Nephron progenitor cell (in vitro differentiated cells): Measurements from ENCODE around the gene NRXN2.

ENCODE experiments used
- DNase-seq: peaks from one replicate; pipeline ENCODE4 v3.0.0; 2021
- H3K27ac Mint-ChIP-seq: 2 replicates; pipeline ENCODE4 v1.8.0; 2021; ENCODE audit warnings: mild to moderate bottlenecking, moderate library complexity, mixed read lengths
- H3K27me3 Mint-ChIP-seq: 2 replicates; pipeline ENCODE4 v1.8.0; 2021; ENCODE audit warnings: mild to moderate bottlenecking, low read depth, mixed read lengths; ENCODE audit not compliant: poor library complexity
- H3K36me3 Mint-ChIP-seq: 2 replicates; pipeline ENCODE4 v1.8.0; 2021; ENCODE audit warnings: low read depth, mixed read lengths
- H3K4me1 Mint-ChIP-seq: 2 replicates; pipeline ENCODE4 v1.8.0; 2021; ENCODE audit warnings: mixed read lengths
- H3K4me3 Mint-ChIP-seq: 2 replicates; pipeline ENCODE4 v1.8.0; 2021; ENCODE audit warnings: mild to moderate bottlenecking, moderate library complexity, mixed read lengths
- H3K9me3 Mint-ChIP-seq: 2 replicates; pipeline ENCODE4 v1.8.0; 2021; ENCODE audit warnings: mild to moderate bottlenecking, moderate library complexity, mixed read lengths
- TF ChIP-seq, protein P1 (sequence below): fragments of 200-600 bp; sonication (generic); IDR thresholded peaks from 2 replicates; pipeline ENCODE4 v1.5.0; 2021; ENCODE audit warnings: antibody characterized with exemption

NRXN2 gene

GRCh38 chr11:64660706-64661105 lies 62.3 kb downstream of the NRXN2 start:
- DNase-seq, result no peak
- Mint-ChIP-seq H3K4me3 (no peak overlapping the region), H3K27me3 (peaks cover 25% of the 10 kb centered on the region), H3K36me3 (no peaks in the 10 kb centered on the region), H3K9me3 (no peaks in the 10 kb centered on the region), H3K4me1 (peaks cover 20% of the 10 kb centered on the region), H3K27ac (no peak overlapping the region)
- TF ChIP-seq, protein P1, sequence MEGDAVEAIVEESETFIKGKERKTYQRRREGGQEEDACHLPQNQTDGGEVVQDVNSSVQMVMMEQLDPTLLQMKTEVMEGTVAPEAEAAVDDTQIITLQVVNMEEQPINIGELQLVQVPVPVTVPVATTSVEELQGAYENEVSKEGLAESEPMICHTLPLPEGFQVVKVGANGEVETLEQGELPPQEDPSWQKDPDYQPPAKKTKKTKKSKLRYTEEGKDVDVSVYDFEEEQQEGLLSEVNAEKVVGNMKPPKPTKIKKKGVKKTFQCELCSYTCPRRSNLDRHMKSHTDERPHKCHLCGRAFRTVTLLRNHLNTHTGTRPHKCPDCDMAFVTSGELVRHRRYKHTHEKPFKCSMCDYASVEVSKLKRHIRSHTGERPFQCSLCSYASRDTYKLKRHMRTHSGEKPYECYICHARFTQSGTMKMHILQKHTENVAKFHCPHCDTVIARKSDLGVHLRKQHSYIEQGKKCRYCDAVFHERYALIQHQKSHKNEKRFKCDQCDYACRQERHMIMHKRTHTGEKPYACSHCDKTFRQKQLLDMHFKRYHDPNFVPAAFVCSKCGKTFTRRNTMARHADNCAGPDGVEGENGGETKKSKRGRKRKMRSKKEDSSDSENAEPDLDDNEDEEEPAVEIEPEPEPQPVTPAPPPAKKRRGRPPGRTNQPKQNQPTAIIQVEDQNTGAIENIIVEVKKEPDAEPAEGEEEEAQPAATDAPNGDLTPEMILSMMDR, result no peak

DNA sequence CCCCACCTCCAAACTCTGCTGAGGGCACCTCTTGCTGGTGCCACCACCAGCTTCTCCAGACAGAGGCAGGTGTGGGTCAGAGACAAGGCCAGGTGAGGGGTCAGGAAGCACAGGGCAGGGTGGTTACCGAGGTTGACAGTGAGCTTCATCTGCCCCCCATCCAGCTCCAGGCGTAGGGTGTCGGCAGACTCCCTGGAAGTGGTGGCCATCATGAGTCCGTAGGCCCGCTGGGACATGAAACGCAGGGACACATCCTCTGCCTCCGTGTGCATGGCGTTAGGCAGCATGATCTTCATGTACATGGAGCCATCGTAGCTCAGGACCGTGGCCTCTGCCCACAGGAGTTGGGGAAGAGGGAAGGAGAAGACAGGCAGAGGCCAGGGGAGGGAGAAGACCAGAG lies 62.8 kb downstream of the NRXN2 start:
- no peak overlapping the region for H3K27ac Mint-ChIP-seq
- TF ChIP-seq, protein P1, result no peak
- DNase-seq, result no peak
- H3K27me3 Mint-ChIP-seq, result peaks cover 25% of the 10 kb centered on the region
- H3K4me1 Mint-ChIP-seq, result peaks cover 17% of the 10 kb centered on the region
- no peak overlapping the region for H3K4me3 Mint-ChIP-seq
- H3K9me3 Mint-ChIP-seq, result no peaks in the 10 kb centered on the region
- no peaks in the 10 kb centered on the region for H3K36me3 Mint-ChIP-seq

DNA sequence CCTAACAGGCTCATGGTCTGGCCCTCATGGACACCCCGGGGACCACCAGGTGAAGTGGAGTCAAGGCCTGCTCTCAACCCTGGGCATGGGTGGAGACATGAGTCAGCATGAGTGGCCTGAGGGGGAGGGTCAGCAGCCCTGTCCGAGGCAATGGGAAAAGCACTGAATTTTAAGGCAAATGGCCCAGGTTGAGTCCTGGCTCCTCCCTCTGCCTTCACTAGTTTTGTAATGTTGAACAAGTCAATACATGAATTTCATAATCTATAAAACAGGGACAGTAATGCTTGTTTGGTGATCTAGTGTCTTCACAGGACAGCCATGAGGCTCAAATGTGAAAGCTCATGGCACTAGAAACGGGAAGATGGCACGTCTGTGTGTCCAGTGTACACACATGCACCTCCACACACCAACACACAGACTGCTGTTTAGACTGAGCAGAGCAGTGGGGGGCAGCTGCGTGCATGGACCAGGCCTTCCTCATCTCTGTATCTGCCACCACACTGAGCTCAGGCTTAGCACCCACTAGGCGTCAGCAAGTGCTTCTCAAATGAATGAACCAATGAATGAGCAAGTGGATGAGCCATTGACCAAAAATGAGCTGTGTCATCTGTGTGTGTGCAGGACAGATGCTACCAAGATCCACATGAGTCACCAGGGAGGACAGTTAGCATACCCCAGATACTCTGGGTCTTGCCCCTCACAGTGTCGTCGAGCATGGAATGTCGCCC lies 63.4 kb downstream of the NRXN2 start:
- no peak overlapping the region for H3K27ac Mint-ChIP-seq
- peaks cover 20% of the 10 kb centered on the region for H3K4me1 Mint-ChIP-seq
- DNase-seq, result no peak
- TF ChIP-seq, protein P1, result no peak
- no peak overlapping the region for H3K4me3 Mint-ChIP-seq
- H3K27me3 Mint-ChIP-seq, result peaks cover 25% of the 10 kb centered on the region
- H3K9me3 Mint-ChIP-seq, result no peaks in the 10 kb centered on the region
- H3K36me3 Mint-ChIP-seq, result no peaks in the 10 kb centered on the region

DNA sequence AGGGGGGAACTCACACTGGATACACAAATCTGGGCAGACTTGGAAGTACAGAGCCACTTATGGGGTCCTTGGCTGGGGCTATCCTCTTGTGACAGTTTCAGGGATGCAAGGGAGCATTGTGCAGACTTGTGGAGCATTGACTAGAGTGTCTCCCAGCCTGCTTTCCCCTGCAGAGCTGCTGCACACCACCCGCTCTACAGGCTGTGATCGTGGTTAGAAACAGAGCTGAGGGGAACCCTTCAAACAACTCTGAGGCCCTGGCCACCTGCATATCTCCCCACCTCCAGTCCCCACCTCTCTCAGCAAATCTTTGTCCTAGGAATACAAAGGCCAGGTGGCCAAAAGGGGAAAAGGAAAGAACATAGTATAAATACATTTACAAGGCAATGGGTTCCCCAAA lies 64.7 kb downstream of the NRXN2 start:
- H3K36me3 Mint-ChIP-seq, result no peaks in the 10 kb centered on the region
- H3K9me3 Mint-ChIP-seq, result no peaks in the 10 kb centered on the region
- no peak for DNase-seq
- TF ChIP-seq, protein P1, result no peak
- no peak overlapping the region for H3K4me3 Mint-ChIP-seq
- H3K4me1 Mint-ChIP-seq, result peaks cover 20% of the 10 kb centered on the region
- peaks cover 28% of the 10 kb centered on the region for H3K27me3 Mint-ChIP-seq
- H3K27ac Mint-ChIP-seq, result no peak overlapping the region

DNA sequence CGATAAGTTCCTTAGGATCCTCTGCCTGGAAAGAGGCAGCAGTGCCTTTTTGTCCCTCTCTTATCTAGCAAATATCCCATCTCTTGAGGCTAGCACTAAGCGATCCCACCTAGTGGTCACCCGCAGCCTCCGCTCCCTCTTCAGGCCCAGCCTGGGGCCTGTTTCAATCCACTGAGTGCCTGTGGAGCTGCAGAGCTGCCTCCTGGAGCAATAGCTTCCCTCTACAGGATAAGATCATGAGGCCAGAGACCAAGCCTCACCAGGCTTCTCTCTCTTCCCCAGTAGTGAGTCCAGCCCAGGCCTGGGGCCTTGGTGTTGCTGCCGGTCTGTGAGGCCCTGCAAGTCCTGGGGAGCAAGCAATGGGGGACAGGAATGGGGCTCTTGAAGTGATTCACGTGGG lies 66.1 kb downstream of the NRXN2 start:
- H3K27me3 Mint-ChIP-seq, result peaks cover 30% of the 10 kb centered on the region
- H3K27ac Mint-ChIP-seq, result no peak overlapping the region
- no peaks in the 10 kb centered on the region for H3K36me3 Mint-ChIP-seq
- peak; percentile 45 for DNase-seq
- peaks cover 24% of the 10 kb centered on the region for H3K4me1 Mint-ChIP-seq
- TF ChIP-seq, protein P1, result peak; percentile 49
- no peak overlapping the region for H3K4me3 Mint-ChIP-seq
- H3K9me3 Mint-ChIP-seq, result no peaks in the 10 kb centered on the region
